H1 (cell line): ENCODE measurements around the gene SPIB. TPM values are rescaled to one million over a fixed set of nuclear protein-coding genes. Genes with fewer than 3 reads are reported as not detected.

Source experiments
- KDM4A ChIP-seq: IDR thresholded peaks from one replicate; pipeline ENCODE4 v1.7.1; 2012; ENCODE audit warnings: low read depth, mild to moderate bottlenecking, moderate library complexity, low read length, inconsistent platforms; ENCODE audit not compliant: severe bottlenecking
- polyA plus RNA-seq, 7 experiments: library from polyadenylated mRNA; depleted of rRNA in 3 of 7; stranded (reverse) in 5 of 7; unstranded in 2 of 7; fragments of >200 nt in 5 of 7; fragments of 200-250 nt in 2 of 7; gene quantifications; 1 replicate in 5 of 7; 2 replicates in 1 of 7; 4 replicates in 1 of 7; pipeline versions ENCODE4 v1.2.1 to v1.2.3, GENCODE V29; 2011 to 2013; ENCODE audit warnings: missing spikeins in 2 of 7, mixed read lengths in 2 of 7
- total RNA-seq: library from RNA; stranded (reverse); fragmentation: NEBNext Ultra II Directional; extraction: Animal tissue kit (Norgen Biotek cat#: 25700); gene quantifications from 2 replicates; pipeline ENCODE4 v1.2.1, GENCODE V29; 2021

The SPIB gene
- total and polyA plus RNA-seq, 2 of the 8 experiments (the other 6 are each of a cell fraction or from before 2014, with no cell fraction given), result 11.1 to 17.4 TPM

GRCh38 chr19:50459638-50460037 is 40.9 kb downstream of the SPIB start (continued):
- no peak for TF ChIP-seq KDM4A
- TF ChIP-seq, all 59 proteins: peak for 0
